Endodermal cell (in vitro differentiated cells): ENCODE results near the gene MKRN2OS. TPM values are rescaled to one million over a fixed set of nuclear protein-coding genes. Genes with fewer than 3 reads are reported as not detected.

Source experiments
- DNase-seq: peaks from one replicate; pipeline ENCODE4 v3.0.0-alpha.2; 2017
- H3K27ac ChIP-seq: 2 replicates; pipeline ENCODE4 v1.5.1; 2013; ENCODE audit warnings: mild to moderate bottlenecking, low read depth, low read length, moderate library complexity
- H3K27me3 ChIP-seq: 2 replicates; pipeline ENCODE4 v1.6.1; 2013; ENCODE audit warnings: mild to moderate bottlenecking, low read length, moderate library complexity; ENCODE audit not compliant: insufficient read depth, control insufficient read depth, poor library complexity, severe bottlenecking
- H3K36me3 ChIP-seq: 2 replicates; pipeline ENCODE4 v1.7.0; 2013; ENCODE audit warnings: mild to moderate bottlenecking, low read length, moderate library complexity; ENCODE audit not compliant: control insufficient read depth, insufficient read depth
- H3K4me1 ChIP-seq: one replicate; pipeline ENCODE4 v1.7.0; 2013; ENCODE audit warnings: low read length; ENCODE audit not compliant: control insufficient read depth, insufficient read depth
- H3K4me3 ChIP-seq: 2 replicates; pipeline ENCODE4 v1.5.1; 2013; ENCODE audit warnings: mild to moderate bottlenecking, low read length, moderate library complexity
- H3K9ac ChIP-seq: 2 replicates; pipeline ENCODE4 v1.6.1; 2013; ENCODE audit warnings: mild to moderate bottlenecking, low read length, moderate library complexity; ENCODE audit not compliant: poor library complexity, severe bottlenecking; ENCODE audit errors: extremely low read depth
- H3K9me3 ChIP-seq: 2 replicates; pipeline ENCODE4 v1.6.1; 2013; ENCODE audit warnings: mild to moderate bottlenecking, low read length, moderate library complexity; ENCODE audit not compliant: control insufficient read depth
- H3K27ac Mint-ChIP-seq: 2 replicates; pipeline ENCODE4 v1.8.0; 2020; ENCODE audit warnings: mixed read lengths
- H3K27me3 Mint-ChIP-seq: 2 replicates; pipeline ENCODE4 v1.8.0; 2021; ENCODE audit warnings: mild to moderate bottlenecking, mixed read lengths; ENCODE audit not compliant: insufficient read depth
- H3K36me3 Mint-ChIP-seq: 2 replicates; pipeline ENCODE4 v1.8.0; 2020; ENCODE audit warnings: low read depth, mixed read lengths
- H3K4me1 Mint-ChIP-seq: 2 replicates; pipeline ENCODE4 v1.8.0; 2020; ENCODE audit warnings: mixed read lengths
- H3K4me3 Mint-ChIP-seq: 2 replicates; pipeline ENCODE4 v1.8.0; 2020; ENCODE audit warnings: mild to moderate bottlenecking, moderate library complexity, mixed read lengths
- H3K9me3 Mint-ChIP-seq: 2 replicates; pipeline ENCODE4 v1.8.0; 2020; ENCODE audit warnings: mild to moderate bottlenecking, mixed read lengths
- WGBS, 2 experiments: methylation state at CpG; one replicate each; pipeline versions ENCODE4 v1.1.5 to v1.1.7; 2013; ENCODE audit warnings: missing lambda C conversion rate in 2 of 2, mixed read lengths in 1 of 2; ENCODE audit not compliant: insufficient coverage in 1 of 2, insufficient read length in 1 of 2; 5-methylcytosine and 5-hydroxymethylcytosine counted together
- total RNA-seq, 2 donors: library from RNA; stranded (reverse); fragmentation: NEBNext Ultra II Directional in 1 of 2; extraction: Animal tissue kit (Norgen Biotek cat#: 25700) in 1 of 2; gene quantifications; 2 replicates in 1 of 2; 3 replicates in 1 of 2; pipeline ENCODE4 v1.2.1, GENCODE V29; 2021
- TF ChIP-seq, protein P1 (sequence below): fragments of 200-600 bp; sonication (generic); conservative IDR thresholded peaks from 2 replicates; pipeline ENCODE4 v1.5.0; 2021; ENCODE audit warnings: antibody characterized with exemption, mild to moderate bottlenecking

MKRN2OS gene
- total RNA-seq, 2 donors from 2014 or later, result 0.84 TPM; not detected in 1

DNA sequence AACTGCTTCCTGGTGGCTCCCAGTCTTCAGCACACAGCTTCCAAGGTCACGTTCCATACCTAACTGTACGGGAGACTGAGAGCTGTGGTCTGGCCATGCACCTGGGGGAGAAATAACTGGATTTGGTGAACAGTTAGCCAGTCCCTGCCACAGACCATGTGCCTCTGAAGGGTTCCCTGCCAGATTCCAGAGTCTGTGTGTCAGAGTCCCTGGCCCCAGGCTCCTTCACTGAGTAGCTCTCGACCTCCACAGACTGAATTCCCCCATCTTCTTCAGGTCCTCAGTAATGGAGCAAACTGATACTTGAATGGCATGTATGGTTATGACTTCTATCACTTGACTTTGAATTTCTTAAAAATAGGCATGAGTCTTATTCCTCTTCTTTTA lies 17.5 kb downstream of the MKRN2OS start:
- DNase-seq, result no peak
- Mint-ChIP-seq H3K4me1 (no peaks in the 10 kb centered on the region), H3K27me3 (peaks cover 1% of the 10 kb centered on the region), H3K27ac (no peak overlapping the region), H3K9me3 (no peaks in the 10 kb centered on the region), H3K36me3 (peaks cover 60% of the 10 kb centered on the region), H3K4me3 (no peak overlapping the region)
- H3K36me3 ChIP-seq, result peaks cover 39% of the 10 kb centered on the region
- H3K4me3 ChIP-seq, result no peak overlapping the region
- H3K27ac ChIP-seq, result no peak overlapping the region
- H3K4me1 ChIP-seq, result peaks cover 2% of the 10 kb centered on the region
- TF ChIP-seq, protein P1, sequence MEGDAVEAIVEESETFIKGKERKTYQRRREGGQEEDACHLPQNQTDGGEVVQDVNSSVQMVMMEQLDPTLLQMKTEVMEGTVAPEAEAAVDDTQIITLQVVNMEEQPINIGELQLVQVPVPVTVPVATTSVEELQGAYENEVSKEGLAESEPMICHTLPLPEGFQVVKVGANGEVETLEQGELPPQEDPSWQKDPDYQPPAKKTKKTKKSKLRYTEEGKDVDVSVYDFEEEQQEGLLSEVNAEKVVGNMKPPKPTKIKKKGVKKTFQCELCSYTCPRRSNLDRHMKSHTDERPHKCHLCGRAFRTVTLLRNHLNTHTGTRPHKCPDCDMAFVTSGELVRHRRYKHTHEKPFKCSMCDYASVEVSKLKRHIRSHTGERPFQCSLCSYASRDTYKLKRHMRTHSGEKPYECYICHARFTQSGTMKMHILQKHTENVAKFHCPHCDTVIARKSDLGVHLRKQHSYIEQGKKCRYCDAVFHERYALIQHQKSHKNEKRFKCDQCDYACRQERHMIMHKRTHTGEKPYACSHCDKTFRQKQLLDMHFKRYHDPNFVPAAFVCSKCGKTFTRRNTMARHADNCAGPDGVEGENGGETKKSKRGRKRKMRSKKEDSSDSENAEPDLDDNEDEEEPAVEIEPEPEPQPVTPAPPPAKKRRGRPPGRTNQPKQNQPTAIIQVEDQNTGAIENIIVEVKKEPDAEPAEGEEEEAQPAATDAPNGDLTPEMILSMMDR, result no peak
- no peak overlapping the region for H3K9ac ChIP-seq
- no peaks in the 10 kb centered on the region for H3K27me3 ChIP-seq
- 95 to 100% methylated on average over 1 to 3 of the region's 3 CpGs for WGBS, 2 experiments
- no peaks in the 10 kb centered on the region for H3K9me3 ChIP-seq

DNA sequence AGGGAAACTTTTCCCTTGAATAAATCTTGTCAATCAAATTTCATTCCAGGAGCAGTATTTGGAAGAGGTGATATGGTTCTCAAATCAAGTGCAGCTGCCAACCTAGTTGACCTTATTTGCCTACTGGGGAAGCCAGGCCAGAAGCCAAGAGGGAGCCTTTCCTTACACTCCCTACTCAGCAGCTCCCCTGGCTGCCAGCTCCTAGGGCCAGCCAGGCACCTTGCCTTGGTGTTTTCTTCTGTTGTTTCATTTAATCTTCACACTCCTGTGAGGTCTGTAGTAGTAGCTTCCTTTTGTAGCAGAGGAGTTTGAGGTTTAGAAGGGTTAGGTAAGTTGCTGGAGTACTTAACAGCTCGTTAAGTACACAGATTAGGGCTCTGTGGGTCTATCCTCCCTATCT lies 22.6 kb downstream of the MKRN2OS start:
- Mint-ChIP-seq H3K4me1 (peaks cover 12% of the 10 kb centered on the region), H3K9me3 (peaks cover 14% of the 10 kb centered on the region), H3K36me3 (peaks cover 53% of the 10 kb centered on the region), H3K27me3 (peaks cover 1% of the 10 kb centered on the region), H3K4me3 (no peak overlapping the region), H3K27ac (no peak overlapping the region)
- H3K27me3 ChIP-seq, result no peaks in the 10 kb centered on the region
- peaks cover 32% of the 10 kb centered on the region for H3K36me3 ChIP-seq
- peaks cover 13% of the 10 kb centered on the region for H3K4me1 ChIP-seq
- H3K9me3 ChIP-seq, result peaks cover 9% of the 10 kb centered on the region
- WGBS, 2 experiments, result 83% methylated on average over 1 of the region's 1 CpG; no CpG with 5 or more reads in 1 of the 2 experiments
- H3K27ac ChIP-seq, result no peak overlapping the region
- no peak overlapping the region for H3K9ac ChIP-seq
- TF ChIP-seq, protein P1, result peak; percentile 50
- no peak overlapping the region for H3K4me3 ChIP-seq
- peak; percentile 78 for DNase-seq

DNA sequence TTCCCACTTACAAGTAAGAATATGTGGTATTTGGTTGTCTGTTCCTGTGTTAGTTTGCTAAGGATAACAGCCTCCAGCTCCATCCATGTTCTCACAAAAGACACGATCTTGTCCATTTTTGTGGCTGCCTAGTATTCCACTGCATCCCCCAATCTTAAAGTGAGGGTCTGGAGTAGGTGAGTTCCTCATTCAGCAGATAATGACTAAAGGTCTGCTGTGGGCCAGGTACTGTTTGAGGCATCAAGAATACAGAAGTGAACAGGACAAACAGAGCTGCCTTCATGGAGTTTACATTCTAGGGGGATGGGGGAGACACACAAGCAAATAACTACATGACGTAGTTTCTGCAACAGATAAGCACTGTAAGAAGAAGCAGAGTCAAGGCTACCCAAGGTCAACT lies 24.3 kb downstream of the MKRN2OS start:
- peaks cover 25% of the 10 kb centered on the region for H3K36me3 ChIP-seq
- peaks cover 12% of the 10 kb centered on the region for H3K4me1 Mint-ChIP-seq
- H3K27ac ChIP-seq, result no peak overlapping the region
- peaks cover 17% of the 10 kb centered on the region for H3K4me1 ChIP-seq
- no peak overlapping the region for H3K4me3 Mint-ChIP-seq
- H3K27me3 Mint-ChIP-seq, result peaks cover 1% of the 10 kb centered on the region
- H3K4me3 ChIP-seq, result peak overlapping the region; percentile 2
- H3K27me3 ChIP-seq, result no peaks in the 10 kb centered on the region
- peaks cover 14% of the 10 kb centered on the region for H3K9me3 Mint-ChIP-seq
- no peak overlapping the region for H3K27ac Mint-ChIP-seq
- H3K9me3 ChIP-seq, result peaks cover 9% of the 10 kb centered on the region
- peaks cover 54% of the 10 kb centered on the region for H3K36me3 Mint-ChIP-seq
- DNase-seq, result no peak
- WGBS, 2 experiments, result 95 to 100% methylated on average over 2 of the region's 2 CpGs
- H3K9ac ChIP-seq, result no peak overlapping the region
- TF ChIP-seq, protein P1, result no peak
